IPS-18c (cell line): Measurements from ENCODE around the gene FAM185A.
A peak's percentile ranks its signal among the peaks of the same experiment; 100 is the strongest.
"Not testable (repeated sequence)": the region's sequence is repeated elsewhere in the genome, so short reads cannot be mapped to it uniquely, and the experiment has no call there.

Experiments used
- H3K4me3 ChIP-seq: 2 replicates; pipeline ENCODE4 v1.7.0; 2013; ENCODE audit warnings: low read depth, mild to moderate bottlenecking, low read length, moderate library complexity; ENCODE audit not compliant: insufficient read depth
- H3K9me3 ChIP-seq: one replicate; pipeline ENCODE4 v1.6.1; 2013; ENCODE audit warnings: mild to moderate bottlenecking, low read length, moderate library complexity; ENCODE audit not compliant: control insufficient read depth, insufficient read depth

The FAM185A gene

GRCh38 chr7:102748605-102749444 is at the start of gene FAM185A:
Gene FAM185A (plus strand): TSS chr7:102748999. CDS start chr7:102749208, 209 bp downstream.
- not testable (repeated sequence) for H3K9me3 ChIP-seq
- H3K4me3 ChIP-seq, result peak within 1 kb of the TSS; percentile 60

- not testable (repeated sequence) for H3K4me3 ChIP-seq, H3K9me3 ChIP-seq
These were observed 35.6 kb upstream of the FAM185A start for GRCh38 chr7:102713011-102713690.

- H3K9me3 ChIP-seq, H3K4me3 ChIP-seq: not testable (repeated sequence)
These were observed 35.1 kb upstream of the FAM185A start for GRCh38 chr7:102713691-102714080.

GRCh38 chr7:102714774-102715522 is 33.9 kb upstream of the FAM185A start:
- not testable (repeated sequence) for H3K9me3 ChIP-seq, H3K4me3 ChIP-seq

- not testable (repeated sequence) for H3K4me3 ChIP-seq, H3K9me3 ChIP-seq
These were observed 33.1 kb upstream of the FAM185A start for GRCh38 chr7:102715718-102716117.

- not testable (repeated sequence) for H3K9me3 ChIP-seq, H3K4me3 ChIP-seq
These were observed 30.3 kb upstream of the FAM185A start for GRCh38 chr7:102718491-102718890.

- not testable (repeated sequence) for H3K9me3 ChIP-seq, H3K4me3 ChIP-seq
These were observed 22.6 kb upstream of the FAM185A start for GRCh38 chr7:102726170-102726569.

GRCh38 chr7:102729670-102730069 is 19.1 kb upstream of the FAM185A start:
- not testable (repeated sequence) for H3K9me3 ChIP-seq, H3K4me3 ChIP-seq

- not testable (repeated sequence) for H3K4me3 ChIP-seq
These were observed 18.4 kb upstream of the FAM185A start for GRCh38 chr7:102730431-102730830.

GRCh38 chr7:102742002-102742771 is 6.6 kb upstream of the FAM185A start:
- H3K9me3 ChIP-seq, H3K4me3 ChIP-seq: not testable (repeated sequence)

More at GRCh38 chr7:102730431-102730830, 18.4 kb upstream of the FAM185A start:
- H3K9me3 ChIP-seq, result not testable (repeated sequence)

- H3K4me3 ChIP-seq, H3K9me3 ChIP-seq: not testable (repeated sequence)
These were observed 4.9 kb upstream of the FAM185A start for GRCh38 chr7:102743861-102744260.

- not testable (repeated sequence) for H3K4me3 ChIP-seq
These were observed 3.1 kb upstream of the FAM185A start for GRCh38 chr7:102745494-102746288.

GRCh38 chr7:102749445-102749786 is 617 bp downstream of the FAM185A start:
- H3K4me3 ChIP-seq, result peak overlapping the region; percentile 60
- not testable (repeated sequence) for H3K9me3 ChIP-seq

More at GRCh38 chr7:102745494-102746288, 3.1 kb upstream of the FAM185A start:
- H3K9me3 ChIP-seq, result not testable (repeated sequence)

GRCh38 chr7:102758227-102758626 is 9.4 kb downstream of the FAM185A start:
- not testable (repeated sequence) for H3K9me3 ChIP-seq, H3K4me3 ChIP-seq

GRCh38 chr7:102759934-102760333 is 11.1 kb downstream of the FAM185A start:
- H3K9me3 ChIP-seq, H3K4me3 ChIP-seq: not testable (repeated sequence)

GRCh38 chr7:102761234-102761633 is 12.4 kb downstream of the FAM185A start:
- H3K9me3 ChIP-seq, H3K4me3 ChIP-seq: not testable (repeated sequence)
